ENCODE results near the gene RPS28. TPM values are rescaled to one million over a fixed set of nuclear protein-coding genes. Genes with fewer than 3 reads are reported as not detected.
A peak's percentile ranks its signal among the peaks of the same experiment; 100 is the strongest.
"Not testable (repeated sequence)": the region's sequence is repeated elsewhere in the genome, so short reads cannot be mapped to it uniquely, and the experiment has no call there.

The RPS28 gene
- 1,781 TPM for polyA plus RNA-seq (2012; ENCODE audit: insufficient read depth, insufficient read length, low read depth)

DNA sequence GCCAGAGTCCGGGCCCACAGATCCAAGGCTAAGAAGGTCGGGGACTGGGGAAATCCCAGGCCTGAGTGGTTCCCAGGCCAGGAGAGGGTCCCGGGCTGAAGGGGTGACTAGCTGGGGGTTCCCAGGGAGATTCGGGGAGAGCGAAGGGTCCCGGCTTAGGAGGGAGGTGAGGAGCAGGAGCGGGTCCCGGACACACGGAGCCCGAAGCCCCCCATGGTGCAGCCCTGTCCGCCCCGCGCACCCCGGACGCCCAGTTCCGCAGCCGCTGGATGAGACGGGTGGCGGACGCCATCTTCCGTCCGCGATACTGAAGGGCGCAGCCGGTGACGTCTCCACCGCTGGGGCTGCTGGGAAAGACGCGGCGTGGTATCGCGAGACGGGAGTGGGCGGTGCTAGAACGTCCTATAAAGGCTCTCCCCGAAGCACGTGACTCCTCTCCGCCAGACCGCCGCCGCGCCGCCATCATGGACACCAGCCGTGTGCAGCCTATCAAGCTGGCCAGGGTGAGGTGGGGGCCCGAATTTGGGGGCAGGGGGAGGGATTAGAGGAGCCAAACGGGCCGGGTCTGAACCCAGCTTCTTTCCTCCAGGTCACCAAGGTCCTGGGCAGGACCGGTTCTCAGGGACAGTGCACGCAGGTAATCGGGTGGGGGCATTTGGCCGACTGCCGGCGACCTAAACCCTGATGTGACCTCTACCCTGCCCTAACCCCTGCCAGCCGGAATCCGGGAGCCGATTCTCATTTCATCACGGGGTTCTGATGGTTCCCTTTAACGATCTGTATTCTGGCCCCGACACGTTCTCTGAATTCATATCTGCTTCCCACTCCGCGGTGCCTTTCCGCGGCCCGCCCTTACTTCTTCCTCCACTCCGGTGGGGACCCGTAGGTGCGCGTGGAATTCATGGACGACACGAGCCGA, at the start of gene RPS28, which contains the start of gene NDUFA7:
RPS28 (plus strand) TSS at position 430 of the 919 bp plus-strand sequence; CDS start at position 465, 35 bp downstream.
NDUFA7 (minus strand) TSS at position 309 of the 919 bp plus-strand sequence; CDS start at position 292, 17 bp downstream.
- peak; percentile 96 for DNase-seq
- TF ChIP-seq CTCF (IDR thresholded peaks at IDR 0.05; ENCODE audit: low read depth, low read length): peak; percentile 11; the same call in 1 of the 2 replicates

GRCh38 chr19:8276508-8276907, 44.8 kb upstream of the RPS28 start:
- H3K27me3 ChIP-seq; DNase-seq; H3K4me3 ChIP-seq (ENCODE audit: low read depth, low read length); H3K9me3 ChIP-seq; H3K4me1 ChIP-seq; H3K36me3 ChIP-seq: not testable (repeated sequence)

More for the DNA sequence above, at the start of gene RPS28, which contains the start of gene NDUFA7:
- Histone ChIP-seq H3K4me1 (peaks cover 7% of the 10 kb centered on the region; the same call in 1 of the 2 replicates), H3K36me3 (peaks cover 25% of the 10 kb centered on the region), H3K27me3 (no peaks in the 10 kb centered on the region), H3K4me3 (ENCODE audit: low read depth, low read length) (peak within 1 kb of the TSS; percentile 100), H3K9me3 (no peaks in the 10 kb centered on the region)

DNA sequence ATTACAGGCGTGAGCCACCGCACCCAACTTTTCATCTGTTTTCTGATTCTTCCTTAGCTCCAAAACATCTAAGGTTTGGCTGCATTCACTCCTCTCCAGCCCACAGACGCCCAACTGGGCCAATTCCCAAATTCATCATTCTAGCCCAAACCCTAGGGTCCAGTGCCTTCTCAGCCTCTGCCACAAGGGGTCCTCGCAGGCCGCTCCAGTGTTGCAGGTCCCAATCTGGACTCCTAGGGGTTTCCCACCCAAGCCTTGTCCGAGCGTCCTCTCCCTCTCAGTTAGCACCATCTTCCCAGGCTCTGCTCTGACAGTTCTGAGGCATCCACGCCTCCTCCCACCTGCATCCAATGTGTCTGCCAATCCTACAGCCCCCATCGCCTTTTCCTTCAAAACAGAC, 30.0 kb upstream of the RPS28 start:
- not testable (repeated sequence) for H3K27me3 ChIP-seq; H3K4me3 ChIP-seq (ENCODE audit: low read depth, low read length); H3K36me3 ChIP-seq; H3K4me1 ChIP-seq; H3K9me3 ChIP-seq; DNase-seq

GRCh38 chr19:8302357-8302691, 19.0 kb upstream of the RPS28 start:
- no peak for TF ChIP-seq CTCF (IDR thresholded peaks at IDR 0.05; ENCODE audit: low read depth, low read length)
- peak; percentile 29 for DNase-seq
- Histone ChIP-seq H3K4me3 (ENCODE audit: low read depth, low read length) (no peak overlapping the region), H3K9me3 (no peaks in the 10 kb centered on the region), H3K27me3 (no peaks in the 10 kb centered on the region), H3K36me3 (peaks cover 37% of the 10 kb centered on the region), H3K4me1 (peaks cover 3% of the 10 kb centered on the region; the same call in 1 of the 2 replicates)

GRCh38 chr19:8302734-8303133, 18.6 kb upstream of the RPS28 start:
- Histone ChIP-seq H3K27me3 (no peaks in the 10 kb centered on the region), H3K4me1 (peaks cover 3% of the 10 kb centered on the region; the same call in 1 of the 2 replicates), H3K9me3 (no peaks in the 10 kb centered on the region), H3K4me3 (ENCODE audit: low read depth, low read length) (no peak overlapping the region), H3K36me3 (peaks cover 37% of the 10 kb centered on the region)
- TF ChIP-seq CTCF (IDR thresholded peaks at IDR 0.05; ENCODE audit: low read depth, low read length): no peak
- DNase-seq: no peak

DNA sequence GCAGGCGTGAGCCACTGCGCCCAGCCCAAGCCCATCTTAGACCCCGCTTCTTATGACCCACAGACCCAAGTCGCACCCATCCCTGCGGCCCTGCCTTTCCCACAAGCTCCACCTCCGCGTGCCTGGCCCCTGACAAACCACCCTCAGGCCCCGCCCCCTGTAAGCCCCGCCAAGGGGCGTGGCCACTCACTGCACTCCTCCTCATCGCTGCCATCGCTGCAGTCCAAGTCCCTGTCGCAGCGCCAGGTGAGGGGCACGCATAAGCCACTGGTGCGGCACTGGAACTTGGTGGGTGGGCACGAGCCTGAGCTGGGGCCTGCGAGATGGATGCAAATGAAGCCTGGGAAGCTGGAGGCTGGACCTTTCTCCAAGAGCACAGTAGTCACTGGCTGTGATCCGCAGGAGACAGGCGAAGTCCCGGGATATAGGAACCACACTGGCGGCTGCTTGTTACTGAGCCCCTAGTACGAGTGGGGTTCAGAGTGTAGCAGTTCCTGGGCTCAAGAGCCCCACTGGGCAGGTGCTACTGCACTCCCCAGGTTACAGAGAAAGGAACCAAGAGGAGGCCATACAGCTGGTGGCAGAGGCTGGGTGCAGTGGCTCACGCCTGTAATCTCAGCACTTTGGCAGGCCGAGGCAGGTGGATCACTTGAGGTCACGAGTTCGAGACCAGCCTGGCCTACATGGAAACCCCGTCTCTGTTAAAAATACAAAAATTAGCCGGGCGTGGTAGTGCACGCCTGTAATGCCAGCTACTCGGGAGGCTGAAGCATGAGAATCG, 16.3 kb upstream of the RPS28 start:
- peak; percentile 82 for DNase-seq
- Histone ChIP-seq H3K4me3 (ENCODE audit: low read depth, low read length) (no peak overlapping the region), H3K27me3 (no peaks in the 10 kb centered on the region), H3K36me3 (peaks cover 37% of the 10 kb centered on the region), H3K4me1 (peaks cover 3% of the 10 kb centered on the region; the same call in 1 of the 2 replicates), H3K9me3 (no peaks in the 10 kb centered on the region)
- TF ChIP-seq CTCF (IDR thresholded peaks at IDR 0.05; ENCODE audit: low read depth, low read length): no peak
